ENCODE data around the gene WIPF1. TPM values are rescaled to one million over a fixed set of nuclear protein-coding genes. Genes with fewer than 3 reads are reported as not detected.

The WIPF1 gene
- total RNA-seq, 1 donor from 2014 or later: 20.6 TPM

DNA sequence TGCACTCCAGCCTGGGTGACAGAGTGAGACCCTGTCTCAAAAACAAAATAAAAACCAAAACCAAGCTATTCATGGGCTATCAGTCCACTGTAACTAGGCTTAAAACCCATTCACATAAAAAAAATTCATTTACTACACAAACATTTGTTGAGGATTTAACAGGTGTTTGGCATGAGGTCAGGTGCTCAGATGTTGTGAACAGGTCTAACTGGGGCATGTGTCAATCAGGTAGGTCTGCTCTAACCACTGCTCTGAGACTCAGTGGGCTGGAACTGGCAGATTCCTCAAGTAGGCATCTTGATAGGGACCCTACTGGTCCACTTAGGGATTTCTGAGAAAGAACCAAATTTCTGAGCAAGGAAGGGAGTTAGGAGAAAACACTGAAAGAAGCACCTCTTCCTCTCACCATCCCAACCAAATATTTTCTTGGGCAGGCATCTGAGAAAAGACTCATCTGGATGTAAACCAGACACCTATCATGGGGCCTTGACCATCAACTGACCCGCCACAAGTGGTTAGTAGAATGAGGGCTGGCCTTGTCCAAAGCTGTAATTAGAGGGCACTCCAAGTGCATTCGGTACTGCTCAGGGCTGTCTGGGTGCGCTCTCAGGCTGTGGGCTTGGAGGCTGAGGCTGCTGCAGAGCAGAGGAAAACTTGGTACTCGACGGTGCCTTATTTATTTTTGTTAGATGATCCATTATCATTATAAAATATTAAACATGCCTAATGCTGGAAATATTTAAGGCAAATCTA lies 33.9 kb downstream of the WIPF1 start:
- Mint-ChIP-seq H3K36me3 (peaks cover 4% of the 10 kb centered on the region), H3K4me3 (no peak overlapping the region), H3K4me1 (peaks cover 4% of the 10 kb centered on the region), H3K9me3 (no peaks in the 10 kb centered on the region), H3K27me3 (ENCODE audit: low read depth) (no peaks in the 10 kb centered on the region), H3K27ac (no peak overlapping the region)
- TF ChIP-seq CTCF (IDR thresholded peaks at IDR 0.05; ENCODE audit: unreplicated experiment): no peak
- DNase-seq (ENCODE audit: low spot score in 2 of 2, unreplicated experiment in 2 of 2): no peak

- Mint-ChIP-seq H3K27ac (no peak overlapping the region), H3K36me3 (peaks cover 4% of the 10 kb centered on the region), H3K27me3 (ENCODE audit: low read depth) (no peaks in the 10 kb centered on the region), H3K9me3 (no peaks in the 10 kb centered on the region), H3K4me1 (peaks cover 4% of the 10 kb centered on the region), H3K4me3 (no peak overlapping the region)
- no peak for DNase-seq (ENCODE audit: low spot score in 2 of 2, unreplicated experiment in 2 of 2)
- no peak for TF ChIP-seq CTCF (IDR thresholded peaks at IDR 0.05; ENCODE audit: unreplicated experiment)
These were observed 35.6 kb downstream of the WIPF1 start for GRCh38 chr2:174561972-174562370.

DNA sequence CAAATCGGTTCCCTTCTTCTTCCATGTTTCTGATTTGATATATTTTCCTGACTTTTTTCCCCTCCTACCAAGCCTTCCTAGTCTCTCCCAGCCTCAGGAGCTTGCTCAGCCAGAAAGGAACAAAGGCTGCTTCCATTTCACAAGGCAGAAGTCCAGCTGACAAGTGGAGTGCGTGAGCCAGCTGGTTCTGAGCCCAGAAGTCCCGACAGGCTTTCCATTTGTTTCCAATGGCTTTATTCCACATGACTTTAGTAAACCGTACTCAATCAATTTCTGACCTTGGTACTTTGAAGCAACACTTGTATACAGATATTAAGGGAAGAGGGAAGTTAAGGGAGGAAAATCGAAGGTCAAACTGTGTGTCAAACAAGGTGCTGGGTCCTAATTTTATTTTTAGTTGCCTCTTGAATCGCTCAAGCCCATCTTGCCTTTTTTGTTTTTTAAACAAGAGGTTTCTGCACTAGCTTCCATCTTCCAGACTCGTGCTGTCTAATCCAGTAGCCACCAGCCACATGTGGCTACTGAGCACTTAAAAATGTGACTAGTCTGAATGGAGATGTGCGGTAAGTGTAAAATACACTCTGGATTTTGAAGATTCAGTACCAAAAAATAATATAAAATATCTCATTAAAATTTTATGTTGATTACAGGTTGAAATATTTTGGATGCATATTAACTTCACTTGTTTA lies 36.2 kb downstream of the WIPF1 start:
- no peaks in the 10 kb centered on the region for H3K9me3 Mint-ChIP-seq
- H3K27me3 Mint-ChIP-seq (ENCODE audit: low read depth): no peaks in the 10 kb centered on the region
- H3K36me3 Mint-ChIP-seq: peaks cover 2% of the 10 kb centered on the region
- DNase-seq (ENCODE audit: low spot score in 2 of 2, unreplicated experiment in 2 of 2): no peak
- no peak for TF ChIP-seq CTCF (IDR thresholded peaks at IDR 0.05; ENCODE audit: unreplicated experiment)
- H3K27ac Mint-ChIP-seq: peak overlapping the region; percentile 26
- H3K4me1 Mint-ChIP-seq: peaks cover 4% of the 10 kb centered on the region
- no peak overlapping the region for H3K4me3 Mint-ChIP-seq

- H3K9me3 Mint-ChIP-seq: no peaks in the 10 kb centered on the region
- H3K4me3 Mint-ChIP-seq: no peak overlapping the region
- DNase-seq (ENCODE audit: low spot score in 2 of 2, unreplicated experiment in 2 of 2): no peak
- H3K4me1 Mint-ChIP-seq: peaks cover 4% of the 10 kb centered on the region
- no peak for TF ChIP-seq CTCF (IDR thresholded peaks at IDR 0.05; ENCODE audit: unreplicated experiment)
- no peaks in the 10 kb centered on the region for H3K36me3 Mint-ChIP-seq
- H3K27me3 Mint-ChIP-seq (ENCODE audit: low read depth): no peaks in the 10 kb centered on the region
- no peak overlapping the region for H3K27ac Mint-ChIP-seq
These were observed 36.9 kb downstream of the WIPF1 start for GRCh38 chr2:174560737-174561136.

- peaks cover 2% of the 10 kb centered on the region for H3K36me3 Mint-ChIP-seq
- no peak overlapping the region for H3K27ac Mint-ChIP-seq
- no peak for DNase-seq (ENCODE audit: low spot score in 2 of 2, unreplicated experiment in 2 of 2)
- no peak for TF ChIP-seq CTCF (IDR thresholded peaks at IDR 0.05; ENCODE audit: unreplicated experiment)
- no peak overlapping the region for H3K4me3 Mint-ChIP-seq
- H3K9me3 Mint-ChIP-seq: peaks cover 7% of the 10 kb centered on the region
- H3K27me3 Mint-ChIP-seq (ENCODE audit: low read depth): no peaks in the 10 kb centered on the region
- H3K4me1 Mint-ChIP-seq: no peaks in the 10 kb centered on the region
These were observed 41.6 kb downstream of the WIPF1 start for GRCh38 chr2:174555998-174556397.

Data from mesothelial cell of epicardium (in vitro differentiated cells).